ENCODE data around the gene DIAPH2. TPM values are rescaled to one million over a fixed set of nuclear protein-coding genes. Genes with fewer than 3 reads are reported as not detected.

Gene DIAPH2
- total and polyA plus RNA-seq, 2 of the 13 experiments (the other 11 are each of a cell fraction or from before 2014, with no cell fraction given), result 2.1 to 8.5 TPM

DNA sequence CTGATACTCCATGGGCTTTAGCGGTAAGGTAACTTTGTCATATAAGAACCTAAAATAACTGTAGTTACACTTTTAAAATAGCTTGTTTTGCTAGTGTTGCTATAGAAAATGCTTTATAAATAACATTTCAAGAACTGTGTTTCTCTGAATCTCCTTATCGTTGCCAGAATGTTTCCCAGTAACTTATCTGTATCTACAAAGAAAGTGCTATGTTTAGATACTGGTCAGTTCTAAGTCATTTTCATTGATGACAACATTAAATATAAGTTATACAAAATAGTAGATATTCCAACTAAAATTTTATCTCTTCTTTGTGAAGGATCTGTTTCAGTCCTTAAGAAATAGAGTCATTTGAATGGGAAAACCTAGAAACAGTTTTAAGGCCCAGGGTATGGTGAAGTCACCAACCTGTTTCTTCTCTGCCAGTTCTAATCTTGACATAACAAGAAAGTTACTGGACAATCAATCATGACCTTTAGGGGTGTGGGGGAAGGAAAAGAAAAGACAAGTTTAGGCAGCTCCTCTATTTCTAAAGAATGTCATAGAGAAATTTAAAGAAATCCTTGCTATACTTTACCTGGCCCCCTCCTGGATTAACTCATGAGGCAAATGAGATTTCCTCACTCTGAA is 625.0 kb downstream of the DIAPH2 start:
- Histone ChIP-seq H3K9me3 (ENCODE audit: low read length) (no peaks in the 10 kb centered on the region), H3K4me2 (ENCODE audit: low read depth, low read length) (no peak overlapping the region), H3K27me3 (ENCODE audit: control insufficient read depth in 1 of 2, insufficient read depth in 2 of 2, low read length in 2 of 2) (no peaks in the 10 kb centered on the region), H3K27ac (ENCODE audit: extremely low read length, insufficient read depth, low read length) (no peak overlapping the region), H3K4me1 (ENCODE audit: insufficient read depth, low read length) (no peaks in the 10 kb centered on the region), H3K4me3 (replicated peaks in 1 of 3; ENCODE audit: insufficient read depth in 1 of 3, low read depth in 2 of 3, low read length in 3 of 3) (no peak overlapping the region), H3K36me3 (replicated peaks in 1 of 2; ENCODE audit: control insufficient read depth in 1 of 2, insufficient read depth in 2 of 2, low read length in 2 of 2) (no peaks in the 10 kb centered on the region), H4K20me1 (ENCODE audit: insufficient read depth, low read length) (no peaks in the 10 kb centered on the region), H3K9ac (ENCODE audit: insufficient read depth, low read depth, low read length) (no peak overlapping the region), H3K79me2 (ENCODE audit: insufficient read depth, low read length) (no peaks in the 10 kb centered on the region), H2AFZ (ENCODE audit: low read length) (no peak overlapping the region)
- ChIA-PET CTCF (ENCODE audit: low intra/inter-chr PET ratio, low total read pairs) (no interaction called here), POLR2A (no interaction called here)
- no peak for DNase-seq (ENCODE audit: low spot score)
- WGBS (ENCODE audit: low lambda C conversion rate), result 100% methylated on average over 2 of the region's 2 CpGs
- no TSS peak for BruUV-seq (replicated peaks)
- FAIRE-seq, result no peak
- no peak for ATAC-seq
- in situ Hi-C loops (cut with HindIII; ENCODE audit: extremely low pct_ligation_motif_present, low pct_unique_long_range_greater_than_20kb) (no loop called here), intact Hi-C loops (cut with micrococcal nuclease; ENCODE audit: unreplicated experiment) (no loop called here)
- TF ChIP-seq, protein P1, sequence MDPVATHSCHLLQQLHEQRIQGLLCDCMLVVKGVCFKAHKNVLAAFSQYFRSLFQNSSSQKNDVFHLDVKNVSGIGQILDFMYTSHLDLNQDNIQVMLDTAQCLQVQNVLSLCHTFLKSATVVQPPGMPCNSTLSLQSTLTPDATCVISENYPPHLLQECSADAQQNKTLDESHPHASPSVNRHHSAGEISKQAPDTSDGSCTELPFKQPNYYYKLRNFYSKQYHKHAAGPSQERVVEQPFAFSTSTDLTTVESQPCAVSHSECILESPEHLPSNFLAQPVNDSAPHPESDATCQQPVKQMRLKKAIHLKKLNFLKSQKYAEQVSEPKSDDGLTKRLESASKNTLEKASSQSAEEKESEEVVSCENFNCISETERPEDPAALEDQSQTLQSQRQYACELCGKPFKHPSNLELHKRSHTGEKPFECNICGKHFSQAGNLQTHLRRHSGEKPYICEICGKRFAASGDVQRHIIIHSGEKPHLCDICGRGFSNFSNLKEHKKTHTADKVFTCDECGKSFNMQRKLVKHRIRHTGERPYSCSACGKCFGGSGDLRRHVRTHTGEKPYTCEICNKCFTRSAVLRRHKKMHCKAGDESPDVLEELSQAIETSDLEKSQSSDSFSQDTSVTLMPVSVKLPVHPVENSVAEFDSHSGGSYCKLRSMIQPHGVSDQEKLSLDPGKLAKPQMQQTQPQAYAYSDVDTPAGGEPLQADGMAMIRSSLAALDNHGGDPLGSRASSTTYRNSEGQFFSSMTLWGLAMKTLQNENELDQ (CRISPR knock-in tag; IDR thresholded peaks at IDR 0.05; ENCODE audit: borderline replicate concordance), result no peak
- TF ChIP-seq, protein P2, sequence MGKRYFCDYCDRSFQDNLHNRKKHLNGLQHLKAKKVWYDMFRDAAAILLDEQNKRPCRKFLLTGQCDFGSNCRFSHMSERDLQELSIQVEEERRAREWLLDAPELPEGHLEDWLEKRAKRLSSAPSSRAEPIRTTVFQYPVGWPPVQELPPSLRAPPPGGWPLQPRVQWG (CRISPR knock-in tag; IDR thresholded peaks at IDR 0.05; ENCODE audit: borderline replicate concordance, low read depth), result no peak
- TF ChIP-seq MAZ (IDR thresholded peaks at IDR 0.05; ENCODE audit: borderline replicate concordance, low read depth, low read length) (no peak), MAZ (CRISPR knock-in tag; IDR thresholded peaks at IDR 0.05; ENCODE audit: low read depth) (no peak), MXI1 (IDR thresholded peaks at IDR 0.05; ENCODE audit: borderline replicate concordance, low read depth, low read length) (no peak), HOXA5 (CRISPR knock-in tag; IDR thresholded peaks at IDR 0.05) (no peak), ZNF282 (IDR thresholded peaks at IDR 0.05; ENCODE audit: partially characterized antibody) (no peak), RBAK (CRISPR knock-in tag; IDR thresholded peaks at IDR 0.05) (no peak), PCBP2 (optimal IDR thresholded peaks at IDR 0.05; ENCODE audit: low read depth, low read length, poor library complexity, severe bottlenecking) (no peak), KLF6 (CRISPR knock-in tag; IDR thresholded peaks at IDR 0.05) (no peak), PAF1 (CRISPR knock-in tag; IDR thresholded peaks at IDR 0.05) (no peak), SP5 (CRISPR knock-in tag; IDR thresholded peaks at IDR 0.05; ENCODE audit: borderline replicate concordance, low read depth) (no peak), ZBTB21 (CRISPR knock-in tag; IDR thresholded peaks at IDR 0.05) (no peak), PHF8 (CRISPR knock-in tag; IDR thresholded peaks at IDR 0.05) (no peak), TBX3 (IDR thresholded peaks at IDR 0.05; ENCODE audit: borderline replicate concordance) (no peak), SMAD9 (CRISPR knock-in tag; IDR thresholded peaks at IDR 0.05) (no peak)
- TF ChIP-seq, protein P3, sequence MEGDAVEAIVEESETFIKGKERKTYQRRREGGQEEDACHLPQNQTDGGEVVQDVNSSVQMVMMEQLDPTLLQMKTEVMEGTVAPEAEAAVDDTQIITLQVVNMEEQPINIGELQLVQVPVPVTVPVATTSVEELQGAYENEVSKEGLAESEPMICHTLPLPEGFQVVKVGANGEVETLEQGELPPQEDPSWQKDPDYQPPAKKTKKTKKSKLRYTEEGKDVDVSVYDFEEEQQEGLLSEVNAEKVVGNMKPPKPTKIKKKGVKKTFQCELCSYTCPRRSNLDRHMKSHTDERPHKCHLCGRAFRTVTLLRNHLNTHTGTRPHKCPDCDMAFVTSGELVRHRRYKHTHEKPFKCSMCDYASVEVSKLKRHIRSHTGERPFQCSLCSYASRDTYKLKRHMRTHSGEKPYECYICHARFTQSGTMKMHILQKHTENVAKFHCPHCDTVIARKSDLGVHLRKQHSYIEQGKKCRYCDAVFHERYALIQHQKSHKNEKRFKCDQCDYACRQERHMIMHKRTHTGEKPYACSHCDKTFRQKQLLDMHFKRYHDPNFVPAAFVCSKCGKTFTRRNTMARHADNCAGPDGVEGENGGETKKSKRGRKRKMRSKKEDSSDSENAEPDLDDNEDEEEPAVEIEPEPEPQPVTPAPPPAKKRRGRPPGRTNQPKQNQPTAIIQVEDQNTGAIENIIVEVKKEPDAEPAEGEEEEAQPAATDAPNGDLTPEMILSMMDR (CRISPR knock-in tag; IDR thresholded peaks at IDR 0.05), result no peak
- TF ChIP-seq, protein P4, sequence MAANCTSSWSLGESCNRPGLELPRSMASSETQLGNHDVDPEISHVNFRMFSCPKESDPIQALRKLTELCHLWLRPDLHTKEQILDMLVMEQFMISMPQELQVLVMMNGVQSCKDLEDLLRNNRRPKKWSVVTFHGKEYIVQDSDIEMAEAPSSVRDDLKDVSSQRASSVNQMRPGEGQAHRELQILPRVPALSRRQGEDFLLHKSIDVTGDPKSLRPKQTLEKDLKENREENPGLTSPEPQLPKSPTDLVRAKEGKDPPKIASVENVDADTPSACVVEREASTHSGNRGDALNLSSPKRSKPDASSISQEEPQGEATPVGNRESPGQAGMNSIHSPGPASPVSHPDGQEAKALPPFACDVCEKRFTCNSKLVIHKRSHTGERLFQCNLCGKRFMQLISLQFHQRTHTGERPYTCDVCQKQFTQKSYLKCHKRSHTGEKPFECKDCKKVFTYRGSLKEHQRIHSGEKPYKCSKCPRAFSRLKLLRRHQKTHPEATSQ (CRISPR knock-in tag; IDR thresholded peaks at IDR 0.05; ENCODE audit: borderline replicate concordance), result no peak
- TF ChIP-seq, protein P5, sequence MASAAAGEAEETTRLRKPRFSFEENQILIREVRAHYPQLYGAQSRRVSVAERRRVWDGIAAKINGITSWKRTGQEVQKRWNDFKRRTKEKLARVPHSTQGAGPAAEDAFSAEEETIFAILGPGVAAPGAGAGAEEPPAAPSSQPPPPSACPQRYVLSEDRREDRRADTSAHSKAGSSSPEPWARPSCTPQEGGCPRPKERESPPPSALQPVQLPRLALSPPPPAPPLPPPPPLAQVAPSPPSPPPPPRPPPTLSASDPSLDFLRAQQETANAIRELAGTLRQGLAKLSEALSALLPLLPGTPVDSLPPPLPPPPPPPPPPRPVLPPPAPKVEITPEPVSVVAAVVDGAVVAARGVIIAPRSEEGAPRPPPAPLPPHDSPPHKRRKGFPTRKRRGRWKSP (CRISPR knock-in tag; IDR thresholded peaks at IDR 0.05), result no peak

Measured in HepG2 (cell line).